Stimulated activated CD8-positive, alpha-beta memory T cell treated with anti-CD3 and anti-CD28 coated beads, Interleukin-15, amount 100 ng/mL, for 4 hours (primary cell): ENCODE measurements around the gene PYGL.
"Not testable (repeated sequence)": the region's sequence is repeated elsewhere in the genome, so short reads cannot be mapped to it uniquely, and the experiment has no call there.

Experiments
- DNase-seq, 2 donors: peaks; one replicate each; pipeline ENCODE4 v3.0.0-alpha.2; 2020; ENCODE audit warnings: low read depth in 2 of 2

Gene PYGL

GRCh38 chr14:50928002-50928635 is 16.2 kb downstream of the PYGL start:
- no peak for DNase-seq

- no peak for DNase-seq
Observed at GRCh38 chr14:50926851-50927386, 17.4 kb downstream of the PYGL start.

GRCh38 chr14:50924843-50925242 is 19.4 kb downstream of the PYGL start:
- DNase-seq = no peak

- DNase-seq = no peak
Observed at GRCh38 chr14:50924236-50924635, 20.0 kb downstream of the PYGL start.

GRCh38 chr14:50922803-50923202 is 21.5 kb downstream of the PYGL start:
- no peak for DNase-seq

GRCh38 chr14:50920482-50921230 is 23.6 kb downstream of the PYGL start:
- DNase-seq = no peak

- not testable (repeated sequence) for DNase-seq
Observed at GRCh38 chr14:50919524-50919923, 24.8 kb downstream of the PYGL start.

GRCh38 chr14:50917449-50917848 is 26.8 kb downstream of the PYGL start:
- no peak for DNase-seq

GRCh38 chr14:50910495-50911420 is 33.5 kb downstream of the PYGL start:
- DNase-seq = no peak

- DNase-seq = no peak
Observed at GRCh38 chr14:50906326-50907065, 37.8 kb downstream of the PYGL start.

GRCh38 chr14:50904719-50905118 is 39.6 kb downstream of the PYGL start:
- no peak for DNase-seq

- no peak for DNase-seq
Observed at GRCh38 chr14:50901361-50901760, 42.9 kb downstream of the PYGL start.

GRCh38 chr14:50897658-50898175 is 46.6 kb downstream of the PYGL start:
- DNase-seq = no peak

GRCh38 chr14:50897005-50897404 is 47.3 kb downstream of the PYGL start:
- DNase-seq = not testable (repeated sequence)

- DNase-seq = not testable (repeated sequence)
Observed at GRCh38 chr14:50896421-50896820, 47.9 kb downstream of the PYGL start.

GRCh38 chr14:50892255-50892654 is 52.0 kb downstream of the PYGL start:
- no peak for DNase-seq

GRCh38 chr14:50887476-50887875 is 56.8 kb downstream of the PYGL start:
- DNase-seq = no peak

- no peak for DNase-seq
Observed at GRCh38 chr14:50883827-50884197, 60.5 kb downstream of the PYGL start.

- DNase-seq = no peak
Observed at GRCh38 chr14:50882932-50883826, 61.1 kb downstream of the PYGL start.
